Gastrocnemius medialis (tissue), 4 donors: ENCODE results near the gene RGMA.

ENCODE experiments used
- CTCF ChIP-seq, 5 experiments: fragments of 450-650 bp in 3 of 5; fragments of 200-600 bp in 2 of 5; sonication (generic) in 2 of 5; IDR thresholded peaks in 4 of 5; conservative IDR thresholded peaks in 1 of 5; 1 replicate in 4 of 5; 2 replicates in 1 of 5; pipeline ENCODE4 v1.5.1; 2016 to 2019; ENCODE audit warnings: antibody characterized with exemption in 5 of 5, mild to moderate bottlenecking in 3 of 5, moderate library complexity in 3 of 5
- POLR2A ChIP-seq, 2 donors: fragments of 450-650 bp; IDR thresholded peaks; one replicate each; pipeline ENCODE4 v1.6.1; 2017; ENCODE audit warnings: antibody characterized with exemption in 2 of 2, mild to moderate bottlenecking in 2 of 2, moderate library complexity in 2 of 2

DNA sequence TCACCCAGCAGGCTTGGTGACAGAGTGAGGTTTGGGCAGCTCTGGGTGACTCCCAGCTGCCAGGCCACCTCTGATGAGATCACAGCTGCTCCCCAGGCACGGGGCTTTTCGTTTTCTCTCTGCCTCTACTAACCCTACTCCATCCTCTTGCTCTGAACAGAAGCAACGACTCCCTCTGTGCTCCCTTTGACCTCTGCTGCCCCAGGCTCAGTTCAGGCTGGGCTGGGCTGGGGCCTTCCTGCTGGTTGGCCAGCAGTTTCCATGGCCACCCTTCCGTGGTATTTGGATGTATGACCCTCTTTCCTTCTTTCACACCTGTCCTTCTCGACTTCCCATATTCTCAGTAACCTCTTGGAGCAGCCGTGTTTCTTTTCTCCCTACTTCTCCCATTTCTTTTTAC lies 8.6 kb downstream of the RGMA start:
- no peak for TF ChIP-seq POLR2A (IDR thresholded peaks at IDR 0.05)
- TF ChIP-seq CTCF (IDR thresholded peaks at IDR 0.05 in 4 of 5, conservative IDR thresholded peaks at IDR 0.05 in 1 of 5) = no peak
